H1 (cell line): ENCODE results near the gene CRYGN. TPM values are rescaled to one million over a fixed set of nuclear protein-coding genes. Genes with fewer than 3 reads are reported as not detected.

Experiments used
- CTCF ChIA-PET: fragments of 300-600 bp; sonication (Branson Sonifier 250); formaldehyde crosslinking; loops from one replicate; lab custom pipeline; 2021; ENCODE audit not compliant: partially characterized antibody; lab: Charles Lee
- POLR2A ChIA-PET: fragments of 300-600 bp; sonication (Branson Sonifier 250); formaldehyde crosslinking; loops from one replicate; lab custom pipeline; 2021; ENCODE audit warnings: inconsistent platforms; ENCODE audit not compliant: partially characterized antibody; lab: Charles Lee
- DNase-seq, 2 experiments: peaks; one replicate each; pipeline versions ENCODE4 v3.0.0 to v3.0.0-alpha.2; 2010 to 2022; ENCODE audit warnings: low spot score in 2 of 2, low read depth in 1 of 2, mixed read lengths in 1 of 2
- FAIRE-seq: peaks from 2 replicates; lab custom pipeline; 2011; peaks lifted over from hg19 to GRCh38; lab: Jason Lieb, UNC
- H2AFZ ChIP-seq: 2 replicates; pipeline ENCODE4 v1.8.1; 2012; ENCODE audit warnings: low read length, inconsistent platforms
- H2AK5ac ChIP-seq: 2 replicates; pipeline ENCODE4 v1.6.1; 2013; ENCODE audit warnings: low read depth, low read length
- H2BK120ac ChIP-seq: replicated peaks from 2 replicates; pipeline ENCODE3; 2013; ENCODE audit warnings: low read depth, low read length, inconsistent platforms
- H2BK12ac ChIP-seq: 2 replicates; pipeline ENCODE4 v1.6.1; 2013; ENCODE audit warnings: low read depth, low read length
- H2BK15ac ChIP-seq: 2 replicates; pipeline ENCODE4 v1.6.1; 2013; ENCODE audit warnings: low read length
- H2BK20ac ChIP-seq: 2 replicates; pipeline ENCODE4 v1.6.1; 2013; ENCODE audit warnings: low read length
- H2BK5ac ChIP-seq: 2 replicates; pipeline ENCODE4 v1.6.1; 2013; ENCODE audit warnings: low read depth, low read length
- H3K14ac ChIP-seq: 2 replicates; pipeline ENCODE4 v1.6.1; 2013; ENCODE audit warnings: inconsistent platforms; ENCODE audit not compliant: insufficient read length
- H3K18ac ChIP-seq: 2 replicates; pipeline ENCODE4 v1.6.1; 2013; ENCODE audit warnings: low read length; ENCODE audit errors: extremely low read depth
- H3K23ac ChIP-seq: 2 replicates; pipeline ENCODE4 v1.6.1; 2013; ENCODE audit warnings: inconsistent platforms; ENCODE audit not compliant: insufficient read length
- H3K23me2 ChIP-seq: 2 replicates; pipeline ENCODE4 v1.6.1; 2013; ENCODE audit warnings: low read depth, low read length
- H3K27ac ChIP-seq: 2 replicates; pipeline ENCODE4 v1.6.1; 2011; ENCODE audit warnings: low read depth, low read length, inconsistent platforms
- H3K27me3 ChIP-seq, 4 experiments: replicated peaks in 1 of 4; 1 replicate in 1 of 4; 2 replicates in 3 of 4; pipeline versions ENCODE4 v1.6.1 to v1.8.1; 2011 to 2013; ENCODE audit warnings: low read length in 3 of 4, mild to moderate bottlenecking in 3 of 4, inconsistent platforms in 2 of 4, mixed read lengths in 2 of 4, moderate library complexity in 1 of 4; ENCODE audit not compliant: control insufficient read depth in 3 of 4, insufficient read depth in 3 of 4; ENCODE audit errors: extremely low read depth in 1 of 4
- H3K36me3 ChIP-seq, 4 experiments: 2 replicates each; pipeline versions ENCODE4 v1.6.1 to v1.8.1; 2011 to 2013; ENCODE audit warnings: mild to moderate bottlenecking in 4 of 4, low read length in 3 of 4, moderate library complexity in 2 of 4, control low read depth in 1 of 4, inconsistent platforms in 1 of 4; ENCODE audit not compliant: insufficient read depth in 4 of 4, control insufficient read depth in 2 of 4
- H3K4ac ChIP-seq: replicated peaks from 2 replicates; pipeline ENCODE3; 2013; ENCODE audit warnings: low read length, low read depth, mixed read lengths, inconsistent platforms; ENCODE audit not compliant: insufficient read length
- H3K4me1 ChIP-seq, 4 experiments: replicated peaks in 1 of 4; 1 replicate in 1 of 4; 2 replicates in 3 of 4; pipeline versions ENCODE4 v1.6.1 to v1.8.1; 2011 to 2013; ENCODE audit warnings: low read length in 3 of 4, inconsistent platforms in 2 of 4, mixed read lengths in 1 of 4; ENCODE audit not compliant: insufficient read depth in 4 of 4, control insufficient read depth in 3 of 4
- H3K4me2 ChIP-seq, 2 experiments: 2 replicates each; pipeline versions ENCODE4 v1.6.1 to v1.8.1; 2011 to 2013; ENCODE audit warnings: low read depth in 2 of 2, low read length in 2 of 2, control low read depth in 1 of 2, inconsistent platforms in 1 of 2, mild to moderate bottlenecking in 1 of 2; ENCODE audit not compliant: insufficient read depth in 1 of 2
- H3K4me3 ChIP-seq, 4 experiments: fragments of 200-600, 300-600 bp in 1 of 4; sonication (generic), shearing (Covaris generic), sonication (Bioruptor Twin) in 1 of 4; 2 replicates each; pipeline versions ENCODE4 v1.5.1 to v1.8.1; 2011 to 2016; ENCODE audit warnings: low read length in 4 of 4, low read depth in 3 of 4, control low read depth in 2 of 4, inconsistent platforms in 2 of 4, mild to moderate bottlenecking in 2 of 4, mixed read lengths in 1 of 4, moderate library complexity in 1 of 4; ENCODE audit not compliant: insufficient read depth in 2 of 4; ENCODE audit errors: extremely low read depth in 1 of 4
- H3K56ac ChIP-seq: replicated peaks from 2 replicates; pipeline ENCODE3; 2013; ENCODE audit warnings: low read depth, mild to moderate bottlenecking, mixed read lengths, low read length, inconsistent platforms; ENCODE audit not compliant: insufficient read length
- H3K79me1 ChIP-seq: 2 replicates; pipeline ENCODE4 v1.6.1; 2013; ENCODE audit warnings: low read depth, low read length, control low read depth
- H3K79me2 ChIP-seq, 2 experiments: 2 replicates each; pipeline versions ENCODE4 v1.6.1 to v1.8.1; 2012 to 2013; ENCODE audit warnings: low read length in 2 of 2, mild to moderate bottlenecking in 2 of 2, inconsistent platforms in 1 of 2; ENCODE audit not compliant: insufficient read depth in 2 of 2, control insufficient read depth in 1 of 2
- H3K9ac ChIP-seq, 4 experiments: replicated peaks in 1 of 4; 1 replicate in 1 of 4; 2 replicates in 3 of 4; pipeline versions ENCODE4 v1.6.1 to v1.8.1; 2011 to 2013; ENCODE audit warnings: low read depth in 3 of 4, low read length in 3 of 4, control low read depth in 2 of 4, mild to moderate bottlenecking in 2 of 4, moderate library complexity in 2 of 4, inconsistent platforms in 1 of 4; ENCODE audit errors: extremely low read depth in 1 of 4
- H3K9me3 ChIP-seq, 2 experiments: 2 replicates each; pipeline versions ENCODE4 v1.6.1 to v1.8.1; 2012 to 2013; ENCODE audit warnings: mild to moderate bottlenecking in 2 of 2, moderate library complexity in 2 of 2, control low read depth in 1 of 2, inconsistent platforms in 1 of 2, low read depth in 1 of 2, low read length in 1 of 2, mixed read lengths in 1 of 2; ENCODE audit not compliant: insufficient read depth in 2 of 2
- H4K20me1 ChIP-seq, 2 experiments: replicated peaks in 1 of 2; 2 replicates each; pipeline versions ENCODE3 to v1.8.1; 2011 to 2013; ENCODE audit warnings: inconsistent platforms in 2 of 2, low read length in 2 of 2, mild to moderate bottlenecking in 1 of 2; ENCODE audit not compliant: insufficient read depth in 2 of 2, control insufficient read depth in 1 of 2
- H4K5ac ChIP-seq: 2 replicates; pipeline ENCODE4 v1.6.1; 2013; ENCODE audit warnings: low read length, low read depth, mixed read lengths, inconsistent platforms; ENCODE audit not compliant: insufficient read length
- H4K8ac ChIP-seq: 2 replicates; pipeline ENCODE4 v1.8.0; 2013; ENCODE audit warnings: mild to moderate bottlenecking, moderate library complexity, low read length, inconsistent platforms; ENCODE audit not compliant: insufficient read depth; ENCODE audit errors: extremely low read depth
- H4K91ac ChIP-seq: replicated peaks from 2 replicates; pipeline ENCODE3; 2013; ENCODE audit warnings: low read length, mixed read lengths, inconsistent platforms; ENCODE audit not compliant: insufficient read length
- BRCA1 ChIP-seq: IDR thresholded peaks from 2 replicates; pipeline ENCODE4 v1.6.1; 2012; ENCODE audit warnings: low read depth, low read length, improper control_type of control experiment
- CTBP2 ChIP-seq: IDR thresholded peaks from 2 replicates; pipeline ENCODE4 v1.7.0; 2011; ENCODE audit warnings: borderline replicate concordance, mild to moderate bottlenecking, moderate library complexity, mixed read lengths, low read length; ENCODE audit not compliant: insufficient read depth, insufficient read length
- JUN ChIP-seq: IDR thresholded peaks from 2 replicates; pipeline ENCODE4 v1.6.1; 2011; ENCODE audit warnings: low read depth, mild to moderate bottlenecking, improper control_type of control experiment, low read length
- MAFK ChIP-seq: IDR thresholded peaks from 2 replicates; pipeline ENCODE4 v1.6.1; 2012; ENCODE audit warnings: low read depth, mild to moderate bottlenecking, improper control_type of control experiment, low read length
- RNF2 ChIP-seq: fragments of 200-900, 300-1000 bp; sonication (generic); IDR thresholded peaks from 2 replicates; pipeline ENCODE4 v1.7.1; 2016; ENCODE audit warnings: borderline replicate concordance, low read depth, mild to moderate bottlenecking, antibody characterized with exemption, low read length; ENCODE audit not compliant: poor library complexity, severe bottlenecking; ENCODE audit errors: missing control alignments
- TBP ChIP-seq: IDR thresholded peaks from 2 replicates; pipeline ENCODE4 v1.6.1; 2011; ENCODE audit warnings: low read depth, low read length, improper control_type of control experiment
- WGBS, 2 experiments: shearing (Covaris generic) in 1 of 2; methylation state at CpG; one replicate each; pipeline versions ENCODE4 v1.1.6 to v1.1.7; 2013 to 2015; ENCODE audit warnings: low lambda C conversion rate in 2 of 2, mixed read lengths in 2 of 2, inconsistent platforms in 1 of 2, low coverage in 1 of 2, missing lambda C conversion rate in 1 of 2; ENCODE audit not compliant: insufficient replicate concordance in 2 of 2, insufficient coverage in 1 of 2, insufficient read length in 1 of 2; ENCODE audit errors: extremely low coverage in 1 of 2, missing lambda C conversion rate in 1 of 2; 5-methylcytosine and 5-hydroxymethylcytosine counted together
- polyA plus RNA-seq, 7 experiments: library from polyadenylated mRNA; depleted of rRNA in 3 of 7; stranded (reverse) in 5 of 7; unstranded in 2 of 7; fragments of >200 nt in 5 of 7; fragments of 200-250 nt in 2 of 7; gene quantifications; 1 replicate in 5 of 7; 2 replicates in 1 of 7; 4 replicates in 1 of 7; pipeline versions ENCODE4 v1.2.1 to v1.2.3, GENCODE V29; 2011 to 2013; ENCODE audit warnings: missing spikeins in 2 of 7, mixed read lengths in 2 of 7
- total RNA-seq: library from RNA; stranded (reverse); fragmentation: NEBNext Ultra II Directional; extraction: Animal tissue kit (Norgen Biotek cat#: 25700); gene quantifications from 2 replicates; pipeline ENCODE4 v1.2.1, GENCODE V29; 2021

CRYGN gene
- total and polyA plus RNA-seq, 2 of the 8 experiments (the other 6 are each of a cell fraction or from before 2014, with no cell fraction given): 0.98 to 1.6 TPM

DNA sequence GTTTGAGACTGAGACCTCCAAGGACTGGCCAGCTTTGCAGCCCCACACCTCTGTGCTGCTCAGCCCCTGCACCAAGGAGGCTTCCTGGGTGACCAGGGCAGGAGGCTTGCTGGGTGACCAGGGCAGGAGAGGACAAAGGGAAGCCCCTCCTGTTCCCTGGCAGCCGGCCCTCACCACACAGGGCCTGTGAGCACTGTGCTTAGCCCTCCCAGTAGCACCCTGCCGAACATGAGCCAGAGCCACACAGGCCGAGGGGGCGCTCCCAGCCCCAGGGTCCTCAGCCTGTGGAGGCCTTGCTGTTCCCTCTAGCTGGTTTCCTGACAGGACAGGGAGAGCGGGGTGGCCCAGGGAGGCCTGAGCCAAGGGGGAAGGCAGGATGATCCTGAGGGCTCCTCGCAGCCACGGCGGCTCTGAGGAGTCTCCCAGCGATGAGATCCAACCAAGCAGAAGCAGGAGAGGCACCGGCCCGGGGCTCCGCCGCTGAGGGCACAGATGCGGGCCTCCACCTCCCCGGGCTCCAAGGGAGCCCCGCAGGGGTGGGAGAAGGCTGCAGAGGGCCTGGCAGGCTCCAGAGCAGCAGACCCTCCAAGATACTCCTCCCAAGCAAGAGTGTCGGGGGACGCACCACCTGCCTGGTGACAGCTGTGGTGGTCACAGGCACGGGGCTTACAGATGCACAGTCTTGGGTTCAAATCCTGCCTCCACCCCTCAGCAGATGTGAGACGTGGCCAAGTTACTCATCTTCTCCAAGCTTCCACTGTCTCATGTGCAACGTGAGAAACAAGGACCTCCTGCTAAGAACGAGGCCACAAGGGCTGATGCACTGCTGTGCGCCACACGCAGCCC, 52.6 kb downstream of the CRYGN start:
- no peak overlapping the region for H4K5ac ChIP-seq
- H4K91ac ChIP-seq: no peak overlapping the region
- no peak overlapping the region for H2BK20ac ChIP-seq
- no peak overlapping the region for H3K4me2 ChIP-seq
- H3K79me2 ChIP-seq: no peaks in the 10 kb centered on the region
- no peak overlapping the region for H3K14ac ChIP-seq
- FAIRE-seq (no peak), DNase-seq (no peak)
- no peak overlapping the region for H3K4me3 ChIP-seq
- peaks cover 5 to 18% (median 13%) of the 10 kb centered on the region in 4 experiments for H3K27me3 ChIP-seq
- no peak overlapping the region for H3K18ac ChIP-seq
- H2AFZ ChIP-seq: no peak overlapping the region
- no peak overlapping the region for H3K9ac ChIP-seq
- TF ChIP-seq JUN: no peak
- no peak for TF ChIP-seq RNF2
- TF ChIP-seq BRCA1: no peak
- TF ChIP-seq TBP: no peak
- no peak for TF ChIP-seq CTBP2
- no peak for TF ChIP-seq MAFK
- H3K4me1 ChIP-seq: peaks cover 0 to 6% (median under 1%) of the 10 kb centered on the region in 4 experiments; a peak in 4 of 7 replicates
- no peak overlapping the region for H3K56ac ChIP-seq
- H3K79me1 ChIP-seq: no peaks in the 10 kb centered on the region
- POLR2A ChIA-PET: no interaction called here
- H2BK120ac ChIP-seq: no peak overlapping the region
- no peak overlapping the region for H3K23ac ChIP-seq
- no peak overlapping the region for H2BK12ac ChIP-seq
- no peaks in the 10 kb centered on the region for H3K9me3 ChIP-seq
- WGBS, 2 experiments: 87% methylated on average over 19 of the region's 24 CpGs; no CpG with 5 or more reads in 1 of the 2 experiments
- no peak overlapping the region for H4K8ac ChIP-seq
- no peaks in the 10 kb centered on the region for H4K20me1 ChIP-seq
- H2BK5ac ChIP-seq: no peak overlapping the region
- H2BK15ac ChIP-seq: no peak overlapping the region
- H3K27ac ChIP-seq: no peak overlapping the region
- H3K4ac ChIP-seq: no peak overlapping the region
- CTCF ChIA-PET: interaction anchor here (0.7 to 3.0 kb wide), 6 partner anchors 12 to 62 kb away, joined by 3 to 15 read pairs (median 3); no protein-coding TSS in a partner anchor
- H3K36me3 ChIP-seq: no peaks in the 10 kb centered on the region
- H3K23me2 ChIP-seq: no peaks in the 10 kb centered on the region; the same call in 1 of the 2 replicates
- H2AK5ac ChIP-seq: no peak overlapping the region
